ENCODE measurements around the gene NECAP2. TPM values are rescaled to one million over a fixed set of nuclear protein-coding genes. Genes with fewer than 3 reads are reported as not detected.

NECAP2 gene
- polyA plus RNA-seq, 2 of the 4 experiments (the other 2 are of a cell fraction) = 29.7 to 38.5 TPM

- Histone ChIP-seq H3K4me3 (no peak overlapping the region), H3K4me1 (0 out of 3 replicates have a peak, but pooled peaks cover under 1% of the 10 kb centered on the region), H3K27ac (no peak overlapping the region), H3K4me2 (no peak overlapping the region), H3K9me3 (no peaks in the 10 kb centered on the region)
- TF ChIP-seq USF2 (IDR thresholded peaks at IDR 0.05) (0 out of 2 replicates have a peak, but pooled peaks have one; percentile 4), EHMT2 (IDR thresholded peaks at IDR 0.05; ENCODE audit: low read depth) (no peak)
- CTCF ChIA-PET = interaction anchor here (0.6 to 2.1 kb wide), 2 partner anchors 10 to 54 kb away, joined by 4 to 14 read pairs; partner anchors contain the start of gene NECAP2
- DNase-seq (ENCODE audit: low read depth in 1 of 2, low spot score in 1 of 2) (peak; percentile 22 to 56), FAIRE-seq (no peak), ATAC-seq (peak in 1 of 2 experiments; percentile 89; a peak in 4 of 6 replicates)
- POLR2A ChIA-PET = no interaction called here
- 61% methylated on average over 3 of the region's 3 CpGs for WGBS (ENCODE audit: missing lambda C conversion rate)
Measured at GRCh38 chr1:16430606-16431005, 9.9 kb upstream of the NECAP2 start.

- Histone ChIP-seq H3K4me1 (no peaks in the 10 kb centered on the region), H3K27ac (no peak overlapping the region), H3K9me3 (no peaks in the 10 kb centered on the region), H3K4me2 (no peak overlapping the region), H3K4me3 (no peak overlapping the region)
- DNase-seq (ENCODE audit: low read depth in 1 of 2, low spot score in 1 of 2) (no peak), FAIRE-seq (no peak), ATAC-seq (no peak; a peak in 1 of 6 replicates)
- ChIA-PET POLR2A (no interaction called here), CTCF (no interaction called here)
- TF ChIP-seq BCL3 (IDR thresholded peaks at IDR 0.05) = no peak
- TF ChIP-seq KDM1A (IDR thresholded peaks at IDR 0.05; ENCODE audit: low read depth) = no peak
- TF ChIP-seq POLR2AphosphoS2 (conservative IDR thresholded peaks at IDR 0.05; ENCODE audit: low read length) = no peak
- no peak for TF ChIP-seq FOSB (CRISPR knock-in tag; IDR thresholded peaks at IDR 0.05)
- TF ChIP-seq EHMT2 (IDR thresholded peaks at IDR 0.05; ENCODE audit: low read depth) = no peak
- no peak for TF ChIP-seq RCOR1 (IDR thresholded peaks at IDR 0.05; ENCODE audit: low read depth, low read length)
- TF ChIP-seq USF2 (IDR thresholded peaks at IDR 0.05) = no peak
- no peak for TF ChIP-seq ATOH8 (CRISPR knock-in tag; IDR thresholded peaks at IDR 0.05; ENCODE audit: low read depth)
- TF ChIP-seq HOXA7 (CRISPR knock-in tag; IDR thresholded peaks at IDR 0.05) = no peak
- TF ChIP-seq NR3C1 (IDR thresholded peaks at IDR 0.05) = no peak
- TF ChIP-seq PHF8 (IDR thresholded peaks at IDR 0.05; ENCODE audit: borderline replicate concordance, low read depth) = no peak
- no peak for TF ChIP-seq MAZ (IDR thresholded peaks at IDR 0.05; ENCODE audit: borderline replicate concordance, low read depth, low read length)
- TF ChIP-seq ESRRA (IDR thresholded peaks at IDR 0.05; ENCODE audit: borderline replicate concordance, low read length) = no peak
- 78% methylated on average over 9 of the region's 9 CpGs for WGBS (ENCODE audit: missing lambda C conversion rate)
Measured at GRCh38 chr1:16433030-16433429, 7.5 kb upstream of the NECAP2 start.

GRCh38 chr1:16434007-16434406 lies 6.5 kb upstream of the NECAP2 start:
- Histone ChIP-seq H3K4me3 (no peak overlapping the region), H3K4me1 (no peaks in the 10 kb centered on the region), H3K9me3 (no peaks in the 10 kb centered on the region), H3K27ac (no peak overlapping the region), H3K4me2 (no peak overlapping the region)
- ATAC-seq = no peak
- no peak for DNase-seq (ENCODE audit: low read depth in 1 of 2, low spot score in 1 of 2)
- POLR2A ChIA-PET = no interaction called here
- CTCF ChIA-PET = no interaction called here
- TF ChIP-seq USF2 (IDR thresholded peaks at IDR 0.05) (no peak), SREBF2 (IDR thresholded peaks at IDR 0.05) (no peak), MAX (IDR thresholded peaks at IDR 0.05) (no peak), CHD4 (IDR thresholded peaks at IDR 0.05; ENCODE audit: borderline replicate concordance) (no peak), CBX2 (IDR thresholded peaks at IDR 0.05; ENCODE audit: borderline replicate concordance, low read depth) (no peak), POLR2AphosphoS2 (conservative IDR thresholded peaks at IDR 0.05; ENCODE audit: low read length) (no peak), RAD21 (conservative IDR thresholded peaks at IDR 0.05 in 1 of 2, IDR thresholded peaks at IDR 0.05 in 1 of 2) (no peak), ZC3H11A (IDR thresholded peaks at IDR 0.05) (no peak), GATA3 (IDR thresholded peaks at IDR 0.05; ENCODE audit: borderline replicate concordance) (no peak), KDM5A (IDR thresholded peaks at IDR 0.05) (no peak), ZNF302 (CRISPR knock-in tag; IDR thresholded peaks at IDR 0.05) (no peak), MAZ (IDR thresholded peaks at IDR 0.05; ENCODE audit: borderline replicate concordance, low read depth, low read length) (no peak), CBX8 (IDR thresholded peaks at IDR 0.05) (no peak), ZFP36 (IDR thresholded peaks at IDR 0.05; ENCODE audit: borderline replicate concordance, partially characterized antibody) (no peak), HOXB5 (CRISPR knock-in tag; IDR thresholded peaks at IDR 0.05) (no peak), E2F6 (IDR thresholded peaks at IDR 0.05; ENCODE audit: borderline replicate concordance, low read depth) (no peak)
- WGBS (ENCODE audit: missing lambda C conversion rate) = 92% methylated on average over 4 of the region's 4 CpGs
- FAIRE-seq = no peak

All from A549 (cell line).